Left cardiac atrium (tissue), 4 donors: ENCODE results near the gene EXTL1. TPM values are rescaled to one million over a fixed set of nuclear protein-coding genes. Genes with fewer than 3 reads are reported as not detected.

Experiments used
- ATAC-seq, 2 donors: fragments of 200-7000 bp; cut with Tn5 transposase; one replicate each; pipeline ENCODE4 v1.9.1; 2020; ENCODE audit warnings: mild to moderate bottlenecking in 2 of 2, moderate library complexity in 2 of 2
- DNase-seq: peaks from one replicate; pipeline ENCODE4 v3.0.0-alpha.2; 2020
- intact Hi-C, 2 donors: fragments of 100-400 bp; cut with DNase I; formaldehyde crosslinking; loops; one replicate each; pipeline versions ENCODE4 v1.14.1 to v1.15.1; 2022 to 2023
- total RNA-seq, 2 donors: library from RNA; stranded (reverse); fragmentation: NEBNext Ultra II Directional; extraction: Animal tissue kit (Norgen Biotek cat#: 25700); gene quantifications; one replicate each; pipeline ENCODE4 v1.2.1, GENCODE V29; 2021
- donor health status: DM: no; HTN: yes; CAD: no.
- donor health status: DM: no; HTN: yes; CAD: no; lungs with severe emphysema.
- donor health status: DM: yes; HTN: yes; CAD: no.
- donor health status: Dilated cardiomyopathy.

The EXTL1 gene
- total RNA-seq, 2 donors from 2014 or later = 1.3 to 3.2 TPM

- intact Hi-C loops = no loop called here
- DNase-seq (no peak), ATAC-seq (no peak)
These were observed 58.6 kb downstream of the EXTL1 start for GRCh38 chr1:26079960-26080814.

- intact Hi-C loops = no loop called here
- ATAC-seq = peak; percentile 53 to 68
- peak; percentile 60 for DNase-seq
These were observed 59.9 kb downstream of the EXTL1 start for GRCh38 chr1:26081267-26082019.

GRCh38 chr1:26082020-26082350 is 60.4 kb downstream of the EXTL1 start:
- no peak for ATAC-seq
- DNase-seq = no peak
- intact Hi-C loops = no loop called here

GRCh38 chr1:26083208-26083607 is 61.6 kb downstream of the EXTL1 start:
- intact Hi-C loops = no loop called here
- ATAC-seq = peak; percentile 61 to 83
- DNase-seq = peak; percentile 36

GRCh38 chr1:26084091-26084561 is 62.6 kb downstream of the EXTL1 start:
- DNase-seq (peak; percentile 56), ATAC-seq (peak; percentile 79 to 90)
- intact Hi-C loops = no loop called here

- intact Hi-C loops = no loop called here
- no peak for ATAC-seq
- DNase-seq = no peak
These were observed 63.3 kb downstream of the EXTL1 start for GRCh38 chr1:26084844-26085243.

Other genes starting within 250 kb of the EXTL1 start
- gene SELENON, start 221.6 kb upstream of the EXTL1 start, total RNA-seq = 10 to 100 TPM; 43.9 to 50.7 TPM
- 100 to 1,000 TPM; 126 to 139 TPM for gene MTFR1L, start 201.8 kb upstream of the EXTL1 start, total RNA-seq
- gene AUNIP, start 162.3 kb upstream of the EXTL1 start, total RNA-seq = under 1 TPM in 1 of 2 donors, not detected in 1; 0.53 TPM
- gene PAQR7, start 146.1 kb upstream of the EXTL1 start, total RNA-seq = 1 to 10 TPM; 3.2 to 3.3 TPM
- gene STMN1, start 115.4 kb upstream of the EXTL1 start, total RNA-seq = 10 to 100 TPM; 13.9 to 27.4 TPM
- gene PAFAH2, start 23.7 kb upstream of the EXTL1 start, total RNA-seq = 1 to 10 TPM; 5.5 to 6.8 TPM
- gene SLC30A2, start 24.3 kb downstream of the EXTL1 start, total RNA-seq = 1 to 10 TPM in 1 of 2 donors, under 1 TPM in 1; 0.32 to 1.0 TPM
- 100 to 1,000 TPM; 101 to 219 TPM for gene TRIM63, start 45.9 kb downstream of the EXTL1 start, total RNA-seq
- gene PDIK1L, start 90.0 kb downstream of the EXTL1 start, total RNA-seq = 1 to 10 TPM; 3.3 to 4.7 TPM
- gene FAM110D, start 137.3 kb downstream of the EXTL1 start, total RNA-seq = 1 to 10 TPM; 5.2 to 5.3 TPM
- not detected for gene C1orf232, start 147.2 kb downstream of the EXTL1 start, total RNA-seq
- 10 to 100 TPM; 13.4 to 24.3 TPM for gene ZNF593, start 148.1 kb downstream of the EXTL1 start, total RNA-seq
- gene ZNF593OS, start 150.1 kb downstream of the EXTL1 start, total RNA-seq = not detected
- under 1 TPM; 0.60 to 0.85 TPM for gene CNKSR1, start 155.7 kb downstream of the EXTL1 start, total RNA-seq
- gene CATSPER4, start 168.8 kb downstream of the EXTL1 start, total RNA-seq = not detected
- gene CEP85, start 212.4 kb downstream of the EXTL1 start, total RNA-seq = 10 to 100 TPM; 17.7 to 38.6 TPM